ENCODE measurements around the gene LCK.
"Not testable (repeated sequence)": the region's sequence is repeated elsewhere in the genome, so short reads cannot be mapped to it uniquely, and the experiment has no call there.

The LCK gene

DNA sequence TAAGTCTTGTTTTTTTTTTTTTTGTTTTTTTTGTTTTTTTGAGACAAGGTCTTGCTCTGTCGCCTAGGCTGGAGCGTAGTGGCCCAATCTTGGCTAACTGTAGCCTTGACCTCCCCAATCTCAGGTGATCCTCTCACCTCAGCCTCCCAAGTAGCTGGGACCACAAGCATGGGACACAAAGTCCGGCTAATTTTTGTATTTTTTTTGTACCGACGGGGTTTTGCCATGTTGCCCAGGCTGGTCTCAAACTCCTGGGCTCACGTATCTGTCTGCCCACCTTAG lies 6.1 kb downstream of the LCK start:
- H3K4me3 ChIP-seq (ENCODE audit: control insufficient read depth, low read depth, low read length): no peak overlapping the region
- DNase-seq (ENCODE audit: low read depth): no peak
- TF ChIP-seq, protein P1, sequence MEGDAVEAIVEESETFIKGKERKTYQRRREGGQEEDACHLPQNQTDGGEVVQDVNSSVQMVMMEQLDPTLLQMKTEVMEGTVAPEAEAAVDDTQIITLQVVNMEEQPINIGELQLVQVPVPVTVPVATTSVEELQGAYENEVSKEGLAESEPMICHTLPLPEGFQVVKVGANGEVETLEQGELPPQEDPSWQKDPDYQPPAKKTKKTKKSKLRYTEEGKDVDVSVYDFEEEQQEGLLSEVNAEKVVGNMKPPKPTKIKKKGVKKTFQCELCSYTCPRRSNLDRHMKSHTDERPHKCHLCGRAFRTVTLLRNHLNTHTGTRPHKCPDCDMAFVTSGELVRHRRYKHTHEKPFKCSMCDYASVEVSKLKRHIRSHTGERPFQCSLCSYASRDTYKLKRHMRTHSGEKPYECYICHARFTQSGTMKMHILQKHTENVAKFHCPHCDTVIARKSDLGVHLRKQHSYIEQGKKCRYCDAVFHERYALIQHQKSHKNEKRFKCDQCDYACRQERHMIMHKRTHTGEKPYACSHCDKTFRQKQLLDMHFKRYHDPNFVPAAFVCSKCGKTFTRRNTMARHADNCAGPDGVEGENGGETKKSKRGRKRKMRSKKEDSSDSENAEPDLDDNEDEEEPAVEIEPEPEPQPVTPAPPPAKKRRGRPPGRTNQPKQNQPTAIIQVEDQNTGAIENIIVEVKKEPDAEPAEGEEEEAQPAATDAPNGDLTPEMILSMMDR (IDR thresholded peaks at IDR 0.05; ENCODE audit: control insufficient read depth, insufficient read depth, low read depth, low read length, missing control alignments): no peak

DNA sequence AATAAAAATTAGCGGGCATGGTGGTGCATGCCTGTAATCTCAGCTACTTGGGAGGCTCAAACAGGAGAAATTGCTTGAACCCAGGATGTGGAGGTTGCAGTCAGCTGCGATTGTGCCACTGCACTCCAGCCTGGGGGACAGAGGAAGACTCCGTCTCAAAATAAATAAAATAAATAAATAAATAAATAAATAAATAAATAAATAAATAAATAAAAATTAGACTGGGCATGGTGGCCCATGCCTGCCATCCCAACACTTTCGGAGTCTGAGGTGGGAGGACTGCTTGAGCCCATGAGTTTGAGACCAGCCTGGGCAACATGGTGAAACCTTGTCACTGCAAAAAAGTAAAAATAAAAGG lies 12.2 kb downstream of the LCK start:
- H3K4me3 ChIP-seq (ENCODE audit: control insufficient read depth, low read depth, low read length); DNase-seq (ENCODE audit: low read depth): not testable (repeated sequence)

DNA sequence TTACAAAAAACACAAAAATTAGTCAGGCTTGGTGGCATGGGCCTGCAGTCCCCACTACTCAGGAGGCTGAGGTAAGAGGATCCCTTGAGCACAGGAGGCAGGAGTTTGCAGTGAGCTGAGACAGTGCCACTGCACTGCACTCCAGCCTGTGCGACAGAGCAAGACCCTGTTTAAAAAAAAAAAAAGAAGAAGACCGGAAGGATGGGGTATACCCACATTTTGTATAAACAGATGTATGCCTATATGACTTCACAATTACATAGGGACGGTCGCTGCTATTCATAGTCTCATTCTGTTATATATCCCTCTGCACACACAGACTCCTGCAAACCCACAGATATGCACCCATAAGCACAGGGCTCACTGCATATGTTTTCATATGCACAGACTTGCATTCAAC lies 12.7 kb downstream of the LCK start:
- TF ChIP-seq, protein P1 (IDR thresholded peaks at IDR 0.05; ENCODE audit: control insufficient read depth, insufficient read depth, low read depth, low read length, missing control alignments): no peak
- H3K4me3 ChIP-seq (ENCODE audit: control insufficient read depth, low read depth, low read length): no peak overlapping the region
- no peak for DNase-seq (ENCODE audit: low read depth)

DNA sequence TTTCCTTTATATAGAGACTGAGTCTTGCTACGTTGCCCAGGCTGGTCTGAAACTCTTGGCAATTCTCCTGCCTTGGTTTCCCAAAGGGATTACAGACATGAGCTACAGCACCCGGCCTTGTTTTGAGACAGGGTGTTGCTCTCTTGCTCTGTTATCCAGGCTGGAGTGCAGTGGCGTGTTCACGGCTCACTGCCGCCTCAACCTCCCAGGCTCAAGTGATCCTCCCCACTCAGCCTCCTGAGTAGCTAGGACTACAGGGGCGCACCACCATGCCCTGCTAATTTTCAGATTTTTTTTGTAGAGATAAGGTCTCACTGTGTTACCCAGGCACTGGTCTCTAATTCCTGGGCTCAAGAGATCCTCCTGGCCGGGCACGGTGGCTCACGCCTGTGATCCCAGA lies 14.8 kb downstream of the LCK start:
- no peak overlapping the region for H3K4me3 ChIP-seq (ENCODE audit: control insufficient read depth, low read depth, low read length)
- TF ChIP-seq, protein P1 (IDR thresholded peaks at IDR 0.05; ENCODE audit: control insufficient read depth, insufficient read depth, low read depth, low read length, missing control alignments): no peak

DNA sequence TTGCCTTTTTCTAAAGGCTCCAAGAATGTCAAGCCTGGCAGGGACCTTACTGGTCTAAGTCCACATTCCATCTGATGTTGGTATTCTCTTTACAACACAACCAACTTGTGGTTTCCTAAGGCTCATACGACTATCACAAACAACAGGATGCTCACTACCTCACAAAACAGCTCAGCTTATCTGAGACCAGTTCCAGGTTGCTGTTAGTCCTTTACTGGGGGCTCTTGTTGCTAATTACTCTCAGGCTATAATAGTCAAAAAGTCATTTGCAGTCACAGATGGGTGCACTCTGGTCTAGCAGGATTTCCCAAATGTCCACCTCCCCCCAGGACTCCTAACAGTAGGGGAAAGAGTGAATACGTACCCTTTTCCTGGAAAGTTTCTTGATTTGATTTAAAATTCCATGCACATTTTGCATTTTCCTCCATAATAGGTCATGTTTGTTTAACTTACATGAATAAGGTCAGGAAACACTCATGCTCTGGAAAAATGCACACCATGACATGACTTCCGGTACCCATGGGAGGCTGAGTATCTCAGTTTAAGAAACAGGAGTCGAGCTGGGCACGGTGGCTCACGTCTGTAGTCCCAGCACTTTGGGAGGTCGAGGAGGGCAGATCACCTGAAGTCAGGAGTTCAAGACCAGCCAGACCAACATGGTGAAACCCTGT lies 16.0 kb downstream of the LCK start:
- H3K4me3 ChIP-seq (ENCODE audit: control insufficient read depth, low read depth, low read length): no peak overlapping the region
- peak; percentile 7 for DNase-seq (ENCODE audit: low read depth)
- TF ChIP-seq, protein P1 (IDR thresholded peaks at IDR 0.05; ENCODE audit: control insufficient read depth, insufficient read depth, low read depth, low read length, missing control alignments): no peak

More for the DNA sequence above, 14.8 kb downstream of the LCK start:
- no peak for DNase-seq (ENCODE audit: low read depth)

DNA sequence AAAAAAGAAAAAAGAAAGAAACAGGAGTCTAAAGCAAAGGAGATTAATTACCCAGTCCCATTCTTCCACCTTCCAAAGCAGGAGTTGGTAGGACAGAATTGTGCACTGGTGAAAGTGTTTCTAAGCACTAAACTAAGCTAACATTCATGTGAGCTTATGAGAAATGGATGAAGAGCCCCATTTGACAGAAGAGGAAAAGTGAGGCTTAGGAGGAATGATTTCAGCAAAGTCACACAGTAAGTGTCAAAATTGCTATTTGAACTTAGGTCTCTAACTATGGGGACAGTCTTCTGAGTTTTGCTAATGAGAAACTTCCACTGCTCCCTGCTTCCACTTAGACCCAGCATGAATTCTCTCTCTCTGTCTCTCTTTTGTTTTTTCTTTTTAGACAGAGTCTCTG lies 18.7 kb downstream of the LCK start:
- H3K4me3 ChIP-seq (ENCODE audit: control insufficient read depth, low read depth, low read length): no peak overlapping the region
- TF ChIP-seq, protein P1 (IDR thresholded peaks at IDR 0.05; ENCODE audit: control insufficient read depth, insufficient read depth, low read depth, low read length, missing control alignments): no peak
- no peak for DNase-seq (ENCODE audit: low read depth)

DNA sequence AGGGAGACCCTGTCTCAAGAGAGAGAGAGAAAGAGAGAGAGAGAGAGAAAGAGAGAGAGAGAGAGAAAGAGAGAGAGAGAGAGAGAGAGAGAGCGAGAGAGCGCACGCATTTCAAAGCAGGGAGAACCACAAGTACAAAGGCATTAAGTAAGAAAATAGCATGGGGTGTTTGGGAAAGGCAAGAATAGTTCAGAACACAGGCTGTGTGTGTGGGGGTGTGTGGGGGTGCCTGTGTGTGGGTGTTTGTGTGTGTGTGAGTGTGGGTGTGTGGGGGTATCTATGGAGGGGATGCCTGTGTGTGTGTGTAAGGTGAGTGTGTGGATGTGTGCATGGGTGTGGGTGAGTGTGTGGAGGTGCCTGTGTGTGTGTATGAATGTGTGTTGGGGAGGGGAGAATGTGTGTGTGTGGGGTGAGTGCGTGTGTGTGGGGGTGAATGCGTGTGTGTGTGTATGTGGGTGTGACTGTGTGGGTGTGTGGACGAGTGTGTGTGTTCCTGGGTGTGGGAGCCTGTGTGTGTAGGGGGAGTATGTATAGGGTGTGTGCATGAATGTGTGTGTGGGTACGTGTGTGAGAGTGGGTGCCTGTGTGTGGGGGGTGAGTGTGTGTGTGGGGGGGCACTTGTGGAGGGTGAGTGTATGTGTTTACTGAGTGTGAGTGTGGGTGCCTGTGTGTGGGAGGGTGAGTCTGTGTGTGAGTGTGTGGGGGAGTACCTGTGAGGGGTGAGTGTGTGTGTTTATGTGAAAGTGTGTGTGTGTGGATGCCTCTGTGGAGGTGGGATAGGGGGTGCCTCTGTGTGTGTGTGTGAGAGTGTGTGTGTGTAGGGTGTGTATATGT lies 21.7 kb downstream of the LCK start:
- no peak overlapping the region for H3K4me3 ChIP-seq (ENCODE audit: control insufficient read depth, low read depth, low read length)
- DNase-seq (ENCODE audit: low read depth): no peak
- TF ChIP-seq, protein P1 (IDR thresholded peaks at IDR 0.05; ENCODE audit: control insufficient read depth, insufficient read depth, low read depth, low read length, missing control alignments): no peak

Measured in AG09309 (cell line).